Neural progenitor cell (in vitro differentiated cells): Measurements from ENCODE around the gene MITF.

Source experiments
- CTCF ChIP-seq: fragments of 200-600 bp; sonication (generic); IDR thresholded peaks from 2 replicates; pipeline ENCODE4 v1.5.1; 2017; ENCODE audit warnings: antibody characterized with exemption, mild to moderate bottlenecking
- EZH2phosphoT487 ChIP-seq: fragments of 200-600 bp; sonication (generic); IDR thresholded peaks from 2 replicates; pipeline ENCODE4 v1.6.1; 2017; ENCODE audit warnings: antibody characterized with exemption

GRCh38 chr3:69761896-69762767 lies 22.9 kb downstream of the MITF start:
- TF ChIP-seq CTCF (no peak), EZH2phosphoT487 (no peak)
